ENCODE measurements around the gene RYR2. TPM values are rescaled to one million over a fixed set of nuclear protein-coding genes. Genes with fewer than 3 reads are reported as not detected.
A peak's percentile ranks its signal among the peaks of the same experiment; 100 is the strongest.

RYR2 gene
- 4.4 and 5.2 TPM in 2 replicates for polyA plus RNA-seq (2013)

GRCh38 chr1:237041795-237042525, at the start of gene RYR2:
TSS of gene RYR2 (plus strand) at chr1:237042184. CDS start at chr1:237042522, 338 bp downstream.
- Histone ChIP-seq H3K79me2 (ENCODE audit: control insufficient read depth, insufficient read depth, low read length, poor library complexity) (peaks cover 12% of the 10 kb centered on the region), H3K4me1 (ENCODE audit: control insufficient read depth in 1 of 2, insufficient read depth in 2 of 2, low read length in 2 of 2) (peaks cover 5 to 10% of the 10 kb centered on the region in 2 experiments), H3K36me3 (ENCODE audit: control insufficient read depth in 1 of 2, insufficient read depth in 2 of 2, low read length in 2 of 2) (no peaks in the 10 kb centered on the region), H3K4me2 (ENCODE audit: low read length) (peak within 1 kb of the TSS; percentile 98), H4K91ac (ENCODE audit: low read depth, low read length) (no peak within 1 kb of the TSS), H2AFZ (ENCODE audit: insufficient read depth, low read length, poor library complexity) (peak within 1 kb of the TSS; percentile 61), H3K14ac (ENCODE audit: low read length) (peak within 1 kb of the TSS; percentile 64), H3K4ac (ENCODE audit: low read depth, low read length) (peak within 1 kb of the TSS; percentile 57), H3K9ac (ENCODE audit: low read length) (peak within 1 kb of the TSS; percentile 72), H2BK120ac (ENCODE audit: insufficient read depth, low read length, poor library complexity) (no peak within 1 kb of the TSS), H2BK5ac (ENCODE audit: low read depth, low read length, poor library complexity) (no peak within 1 kb of the TSS), H3K23ac (ENCODE audit: low read length) (no peak within 1 kb of the TSS), H2BK12ac (ENCODE audit: low read length) (no peak within 1 kb of the TSS), H4K8ac (ENCODE audit: low read depth, low read length) (peak within 1 kb of the TSS; percentile 22), H3K4me3 (ENCODE audit: low read depth, low read length) (peak within 1 kb of the TSS; percentile 80), H3K18ac (ENCODE audit: low read length) (peak within 1 kb of the TSS; percentile 61), H3K27me3 (ENCODE audit: insufficient read depth, low read length) (no peaks in the 10 kb centered on the region), H4K12ac (ENCODE audit: low read depth, low read length) (no peak within 1 kb of the TSS), H3K9me3 (ENCODE audit: insufficient read depth, low read depth, low read length) (peaks cover 2% of the 10 kb centered on the region), H3K27ac (ENCODE audit: low read depth, low read length) (no peak within 1 kb of the TSS), H3K79me1 (ENCODE audit: low read length) (peaks cover 2% of the 10 kb centered on the region), H2AK5ac (ENCODE audit: low read length) (no peak within 1 kb of the TSS)
- no CpG with 5 or more reads among the region's 87 CpGs for WGBS (ENCODE audit: extremely low coverage, insufficient coverage, insufficient read length)
- DNase-seq = peak in 1 of 2 donors; percentile 37

DNA sequence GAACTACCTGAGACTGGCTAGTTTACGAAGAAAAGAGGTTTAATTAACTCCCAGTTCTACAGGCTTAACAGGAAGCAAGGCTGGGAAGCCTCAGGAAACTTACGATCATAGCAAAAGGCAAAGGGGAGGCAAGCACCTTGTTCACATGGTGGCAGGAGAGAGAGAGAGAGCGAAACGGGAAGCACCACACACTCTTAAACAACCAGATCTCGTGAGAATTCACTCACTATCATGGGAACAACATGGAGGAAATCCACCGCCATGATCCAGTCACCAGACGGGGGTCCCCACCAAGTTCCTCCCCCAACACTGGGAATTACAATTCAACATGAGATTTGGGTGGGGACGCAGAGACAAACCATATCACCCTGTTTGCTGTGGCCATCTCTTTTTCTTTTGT, 49.5 kb upstream of the RYR2 start:
- Histone ChIP-seq H2BK5ac (ENCODE audit: low read depth, low read length, poor library complexity) (no peak overlapping the region), H3K36me3 (ENCODE audit: control insufficient read depth in 1 of 2, insufficient read depth in 2 of 2, low read length in 2 of 2) (no peaks in the 10 kb centered on the region), H3K9ac (ENCODE audit: low read length) (no peak overlapping the region), H3K9me3 (ENCODE audit: insufficient read depth, low read depth, low read length) (peaks cover 9% of the 10 kb centered on the region), H4K91ac (ENCODE audit: low read depth, low read length) (no peak overlapping the region), H2AFZ (ENCODE audit: insufficient read depth, low read length, poor library complexity) (no peak overlapping the region), H2AK5ac (ENCODE audit: low read length) (no peak overlapping the region), H3K14ac (ENCODE audit: low read length) (no peak overlapping the region), H2BK120ac (ENCODE audit: insufficient read depth, low read length, poor library complexity) (no peak overlapping the region), H4K8ac (ENCODE audit: low read depth, low read length) (no peak overlapping the region), H4K12ac (ENCODE audit: low read depth, low read length) (no peak overlapping the region), H3K79me2 (ENCODE audit: control insufficient read depth, insufficient read depth, low read length, poor library complexity) (no peaks in the 10 kb centered on the region), H2BK12ac (ENCODE audit: low read length) (no peak overlapping the region), H3K23ac (ENCODE audit: low read length) (no peak overlapping the region), H3K4ac (ENCODE audit: low read depth, low read length) (no peak overlapping the region), H3K79me1 (ENCODE audit: low read length) (no peaks in the 10 kb centered on the region), H3K27ac (ENCODE audit: low read depth, low read length) (no peak overlapping the region), H3K27me3 (ENCODE audit: insufficient read depth, low read length) (no peaks in the 10 kb centered on the region), H3K4me1 (ENCODE audit: control insufficient read depth in 1 of 2, insufficient read depth in 2 of 2, low read length in 2 of 2) (no peaks in the 10 kb centered on the region), H3K4me2 (ENCODE audit: low read length) (no peak overlapping the region), H3K4me3 (ENCODE audit: low read depth, low read length) (no peak overlapping the region), H3K18ac (ENCODE audit: low read length) (no peak overlapping the region)
- no peak for DNase-seq
- no CpG with 5 or more reads among the region's 8 CpGs for WGBS (ENCODE audit: extremely low coverage, insufficient coverage, insufficient read length)

DNA sequence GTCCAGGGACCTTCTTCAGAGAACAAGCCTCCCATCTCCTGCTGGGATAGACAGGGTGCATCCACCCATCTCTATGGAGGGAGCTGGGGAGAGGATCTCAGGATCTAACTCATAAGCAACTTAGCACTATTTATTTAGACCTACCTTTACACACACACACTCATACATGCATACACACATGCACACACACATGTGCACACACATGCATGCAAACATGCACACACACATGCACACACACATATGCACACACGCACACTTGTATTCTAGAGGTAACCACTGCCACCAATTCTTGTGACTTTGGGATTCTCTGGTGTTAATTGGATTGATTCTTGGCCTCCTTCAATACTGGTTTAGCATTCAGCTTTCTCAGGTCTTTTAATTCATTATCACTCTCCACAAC, 47.5 kb upstream of the RYR2 start:
- no peak overlapping the region for H3K14ac ChIP-seq (ENCODE audit: low read length)
- H2BK12ac ChIP-seq (ENCODE audit: low read length) = no peak overlapping the region
- no peaks in the 10 kb centered on the region for H3K79me2 ChIP-seq (ENCODE audit: control insufficient read depth, insufficient read depth, low read length, poor library complexity)
- H3K4me3 ChIP-seq (ENCODE audit: low read depth, low read length) = no peak overlapping the region
- H2AK5ac ChIP-seq (ENCODE audit: low read length) = no peak overlapping the region
- H3K27me3 ChIP-seq (ENCODE audit: insufficient read depth, low read length) = no peaks in the 10 kb centered on the region
- no peak overlapping the region for H4K91ac ChIP-seq (ENCODE audit: low read depth, low read length)
- H2AFZ ChIP-seq (ENCODE audit: insufficient read depth, low read length, poor library complexity) = no peak overlapping the region
- peaks cover 0 to 2% of the 10 kb centered on the region in 2 experiments for H3K4me1 ChIP-seq (ENCODE audit: control insufficient read depth in 1 of 2, insufficient read depth in 2 of 2, low read length in 2 of 2)
- no CpG with 5 or more reads among the region's 1 CpG for WGBS (ENCODE audit: extremely low coverage, insufficient coverage, insufficient read length)
- H3K79me1 ChIP-seq (ENCODE audit: low read length) = peaks cover 2% of the 10 kb centered on the region
- H4K12ac ChIP-seq (ENCODE audit: low read depth, low read length) = no peak overlapping the region
- no peak overlapping the region for H4K8ac ChIP-seq (ENCODE audit: low read depth, low read length)
- H2BK5ac ChIP-seq (ENCODE audit: low read depth, low read length, poor library complexity) = no peak overlapping the region
- H3K18ac ChIP-seq (ENCODE audit: low read length) = no peak overlapping the region
- H3K4ac ChIP-seq (ENCODE audit: low read depth, low read length) = no peak overlapping the region
- H3K23ac ChIP-seq (ENCODE audit: low read length) = no peak overlapping the region
- no peak overlapping the region for H3K9ac ChIP-seq (ENCODE audit: low read length)
- no peak for DNase-seq
- H3K36me3 ChIP-seq (ENCODE audit: control insufficient read depth in 1 of 2, insufficient read depth in 2 of 2, low read length in 2 of 2) = no peaks in the 10 kb centered on the region
- no peak overlapping the region for H3K4me2 ChIP-seq (ENCODE audit: low read length)
- peaks cover 9% of the 10 kb centered on the region for H3K9me3 ChIP-seq (ENCODE audit: insufficient read depth, low read depth, low read length)
- H3K27ac ChIP-seq (ENCODE audit: low read depth, low read length) = no peak overlapping the region
- no peak overlapping the region for H2BK120ac ChIP-seq (ENCODE audit: insufficient read depth, low read length, poor library complexity)

DNA sequence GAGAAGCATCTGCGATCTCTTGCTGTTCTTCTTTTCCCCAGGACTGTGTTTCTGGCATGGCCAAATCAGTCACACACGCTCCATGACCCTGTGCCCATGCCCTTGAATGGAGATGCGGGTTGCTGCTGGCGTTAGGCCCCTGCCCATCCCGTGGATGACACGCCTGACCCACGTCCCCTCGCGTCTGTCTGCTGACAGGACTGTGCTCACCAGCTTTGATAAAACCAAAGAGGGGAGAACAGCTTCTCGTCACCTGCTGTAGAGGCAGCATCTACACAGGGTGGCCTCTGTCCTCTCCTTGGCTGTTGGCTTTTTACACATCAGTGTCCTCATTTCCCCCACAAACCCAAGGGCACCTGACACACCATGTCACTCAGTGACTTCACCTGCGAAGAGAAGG, 44.6 kb upstream of the RYR2 start:
- WGBS (ENCODE audit: extremely low coverage, insufficient coverage, insufficient read length) = no CpG with 5 or more reads among the region's 11 CpGs
- Histone ChIP-seq H3K23ac (ENCODE audit: low read length) (no peak overlapping the region), H3K4me2 (ENCODE audit: low read length) (no peak overlapping the region), H4K8ac (ENCODE audit: low read depth, low read length) (no peak overlapping the region), H2AK5ac (ENCODE audit: low read length) (no peak overlapping the region), H2BK12ac (ENCODE audit: low read length) (no peak overlapping the region), H3K18ac (ENCODE audit: low read length) (peak overlapping the region; percentile 40), H3K4me1 (ENCODE audit: control insufficient read depth in 1 of 2, insufficient read depth in 2 of 2, low read length in 2 of 2) (peaks cover 0 to 2% of the 10 kb centered on the region in 2 experiments), H2BK120ac (ENCODE audit: insufficient read depth, low read length, poor library complexity) (no peak overlapping the region), H3K4ac (ENCODE audit: low read depth, low read length) (no peak overlapping the region), H3K79me1 (ENCODE audit: low read length) (peaks cover 2% of the 10 kb centered on the region), H3K9me3 (ENCODE audit: insufficient read depth, low read depth, low read length) (peaks cover 2% of the 10 kb centered on the region), H3K79me2 (ENCODE audit: control insufficient read depth, insufficient read depth, low read length, poor library complexity) (no peaks in the 10 kb centered on the region), H2BK5ac (ENCODE audit: low read depth, low read length, poor library complexity) (no peak overlapping the region), H4K91ac (ENCODE audit: low read depth, low read length) (no peak overlapping the region), H3K27ac (ENCODE audit: low read depth, low read length) (no peak overlapping the region), H3K36me3 (ENCODE audit: control insufficient read depth in 1 of 2, insufficient read depth in 2 of 2, low read length in 2 of 2) (no peaks in the 10 kb centered on the region), H3K27me3 (ENCODE audit: insufficient read depth, low read length) (no peaks in the 10 kb centered on the region), H3K4me3 (ENCODE audit: low read depth, low read length) (no peak overlapping the region), H3K14ac (ENCODE audit: low read length) (no peak overlapping the region), H4K12ac (ENCODE audit: low read depth, low read length) (no peak overlapping the region), H2AFZ (ENCODE audit: insufficient read depth, low read length, poor library complexity) (no peak overlapping the region), H3K9ac (ENCODE audit: low read length) (no peak overlapping the region)
- no peak for DNase-seq
